SU-DHL-6 (cell line): ENCODE measurements around the gene MPO.

Experiments
- H2AFZ ChIP-seq: fragments of 200-600 bp; sonication (generic); 2 replicates; pipeline ENCODE4 v1.6.1; 2014; ENCODE audit warnings: low read depth, mild to moderate bottlenecking, moderate library complexity, mixed read lengths, antibody characterized with exemption, low read length; ENCODE audit not compliant: severe bottlenecking
- H3F3A ChIP-seq: fragments of 200-600 bp; shearing (Covaris generic); 2 replicates; pipeline ENCODE4 v1.6.0; 2016; ENCODE audit warnings: antibody characterized with exemption, mild to moderate bottlenecking; ENCODE audit not compliant: insufficient read depth
- H3K27ac ChIP-seq: fragments of 200-600 bp; sonication (generic); 2 replicates; pipeline ENCODE4 v1.5.1; 2016; ENCODE audit warnings: low read depth, mild to moderate bottlenecking, low read length, moderate library complexity, mixed read lengths
- H3K27me3 ChIP-seq: fragments of 200-600 bp; sonication (generic), shearing (Covaris generic); 2 replicates; pipeline ENCODE4 v1.6.0; 2014; ENCODE audit warnings: mild to moderate bottlenecking, low read length
- H3K36me3 ChIP-seq: fragments of 200-600 bp; sonication (generic); 2 replicates; pipeline ENCODE4 v1.6.1; 2014; ENCODE audit warnings: mild to moderate bottlenecking, low read length, mixed read lengths
- H3K4me2 ChIP-seq: fragments of 300-600, 200-600 bp; shearing (Covaris generic), sonication (generic); 2 replicates; pipeline ENCODE4 v1.6.0; 2014; ENCODE audit warnings: low read length, low read depth, mild to moderate bottlenecking; ENCODE audit not compliant: poor library complexity, severe bottlenecking
- H3K4me3 ChIP-seq: fragments of 200-600 bp; sonication (generic); 2 replicates; pipeline ENCODE4 v1.5.1; 2014; ENCODE audit warnings: antibody characterized with exemption, low read length, mild to moderate bottlenecking, mixed read lengths; ENCODE audit not compliant: insufficient read depth, poor library complexity, severe bottlenecking
- H3K79me2 ChIP-seq: fragments of 200-600 bp; sonication (generic); 2 replicates; pipeline ENCODE4 v1.6.1; 2014; ENCODE audit warnings: mild to moderate bottlenecking, low read length, moderate library complexity; ENCODE audit not compliant: insufficient read depth
- H3K9ac ChIP-seq: fragments of 200-600 bp; sonication (generic); 2 replicates; pipeline ENCODE4 v1.7.0; 2014; ENCODE audit warnings: mild to moderate bottlenecking, low read length
- H3K9me2 ChIP-seq: fragments of 200-600 bp; sonication (generic); replicated peaks from 2 replicates; pipeline ENCODE4 v1.6.1; 2014; ENCODE audit warnings: low read length; ENCODE audit not compliant: insufficient read depth
- H3K9me3 ChIP-seq: fragments of 200-600 bp; sonication (generic); 2 replicates; pipeline ENCODE4 v1.6.1; 2014; ENCODE audit warnings: low read length, mixed read lengths; ENCODE audit not compliant: insufficient read depth
- H4K20me1 ChIP-seq: fragments of 200-600 bp; sonication (generic); 2 replicates; pipeline ENCODE4 v1.6.1; 2014; ENCODE audit warnings: low read depth, mild to moderate bottlenecking, antibody characterized with exemption, low read length, moderate library complexity, mixed read lengths
- CTCF ChIP-seq: fragments of 200-600 bp; sonication (generic); IDR thresholded peaks from one replicate; pipeline ENCODE4 v1.5.1; 2017; ENCODE audit warnings: antibody characterized with exemption, mild to moderate bottlenecking, low read length, moderate library complexity; ENCODE audit not compliant: insufficient read depth, poor library complexity, severe bottlenecking
- EZH2phosphoT487 ChIP-seq: fragments of 200-600 bp; sonication (generic), shearing (Covaris generic); conservative IDR thresholded peaks from 2 replicates; pipeline ENCODE4 v1.6.1; 2018; ENCODE audit warnings: mild to moderate bottlenecking, antibody characterized with exemption, low read length, moderate library complexity, mixed read lengths

MPO gene

DNA sequence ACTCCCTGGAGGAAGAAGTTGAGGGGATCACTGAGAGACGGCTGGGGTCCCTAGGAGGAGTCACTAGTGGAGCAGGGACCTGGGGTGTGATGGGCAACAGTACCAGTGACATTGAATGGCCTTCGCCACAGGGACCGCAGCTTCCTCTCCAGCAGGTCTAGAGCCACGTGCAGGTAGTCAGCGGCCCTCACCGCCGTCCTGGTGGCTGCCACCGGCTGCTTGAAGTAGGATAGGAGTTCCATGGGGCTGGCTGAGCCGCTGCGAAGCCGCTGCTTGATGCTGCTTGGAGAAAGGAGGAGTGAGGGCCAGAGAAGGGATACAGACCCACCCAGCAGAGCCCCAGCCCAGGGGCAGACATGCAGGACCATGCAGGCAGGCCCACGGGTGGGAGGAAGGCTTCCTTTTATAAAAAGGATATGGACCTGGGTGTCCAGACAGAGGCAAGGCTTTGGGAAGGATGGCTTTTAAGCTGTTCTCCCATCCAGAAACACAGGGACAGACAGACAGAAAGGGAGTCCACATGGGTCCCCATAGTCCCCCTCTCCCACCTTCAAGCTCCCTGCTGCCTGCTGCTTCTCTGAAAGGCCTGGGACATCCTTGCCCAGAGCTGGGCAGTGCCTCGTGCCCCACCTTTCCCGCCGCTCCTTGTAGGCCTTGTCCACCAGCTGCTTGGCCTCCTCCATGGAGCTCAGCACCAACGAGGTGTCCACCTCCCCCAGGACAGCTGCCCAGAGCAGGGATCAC lies 827 bp downstream of the MPO start:
- no peaks in the 10 kb centered on the region for H3K9me2 ChIP-seq
- no peak overlapping the region for H3K4me3 ChIP-seq
- no peaks in the 10 kb centered on the region for H3K36me3 ChIP-seq
- no peak for TF ChIP-seq EZH2phosphoT487
- TF ChIP-seq CTCF = no peak
- H3K79me2 ChIP-seq = no peaks in the 10 kb centered on the region
- H3F3A ChIP-seq = no peaks in the 10 kb centered on the region
- no peaks in the 10 kb centered on the region for H4K20me1 ChIP-seq
- H3K9me3 ChIP-seq = no peaks in the 10 kb centered on the region
- no peak overlapping the region for H3K27ac ChIP-seq
- no peaks in the 10 kb centered on the region for H3K27me3 ChIP-seq
- no peak overlapping the region for H3K9ac ChIP-seq
- H3K4me2 ChIP-seq = no peak overlapping the region
- H2AFZ ChIP-seq = no peak overlapping the region

DNA sequence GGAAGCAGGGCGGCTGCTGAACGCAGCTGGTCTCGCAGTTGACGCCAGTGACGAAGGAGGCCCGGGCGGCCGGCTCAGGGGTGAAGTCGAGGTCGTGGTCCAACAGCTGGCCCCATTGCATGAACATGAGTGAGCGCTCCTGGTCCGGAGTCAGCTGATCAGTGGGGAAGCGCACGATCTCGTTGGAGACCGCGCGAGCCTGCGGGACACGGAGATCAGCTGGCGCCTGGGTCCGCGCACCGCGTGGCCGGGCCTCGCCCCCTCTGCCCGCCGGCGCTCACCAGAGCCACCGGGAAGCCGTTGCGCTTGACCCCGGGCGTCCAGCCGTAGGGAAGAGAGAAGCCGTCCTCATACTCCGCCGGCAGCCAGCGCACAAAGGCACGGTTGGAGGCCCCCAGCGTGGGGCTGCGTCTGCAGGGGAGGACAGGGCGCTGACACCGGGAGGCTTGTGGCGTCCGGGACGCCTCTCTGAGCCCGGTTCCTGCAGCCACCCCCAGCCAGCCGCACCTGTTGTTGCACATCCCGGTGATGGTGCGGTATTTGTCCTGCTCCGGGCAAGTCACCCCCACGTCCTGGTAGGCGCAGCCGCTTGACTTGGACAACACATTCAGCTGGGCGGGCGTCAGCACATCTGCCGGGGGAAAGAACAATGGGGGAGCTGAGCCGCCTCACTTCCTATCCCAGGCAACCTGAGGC lies 1.6 kb downstream of the MPO start:
- Histone ChIP-seq H3K4me2 (no peak overlapping the region), H3K9ac (no peak overlapping the region)

DNA sequence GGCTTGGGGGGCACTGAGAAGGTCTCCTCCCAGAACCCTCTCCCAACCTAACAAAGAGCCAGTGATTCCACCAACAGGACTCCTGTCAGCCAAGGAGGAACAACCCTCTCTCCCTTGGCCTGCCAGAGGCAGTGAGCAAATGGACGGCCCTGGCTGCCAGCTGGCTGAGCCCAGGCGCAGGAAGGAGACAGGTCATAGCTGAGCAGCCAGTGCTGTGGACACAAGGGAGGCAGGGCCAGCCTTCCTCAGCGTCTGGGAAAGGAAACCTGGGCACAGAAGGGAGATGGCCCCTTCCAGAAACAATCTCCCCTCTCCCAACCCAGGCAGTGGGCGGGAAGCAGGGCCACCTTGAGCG lies 2.1 kb downstream of the MPO start:
- Histone ChIP-seq H4K20me1 (no peaks in the 10 kb centered on the region), H3F3A (no peaks in the 10 kb centered on the region), H3K79me2 (no peaks in the 10 kb centered on the region), H3K36me3 (no peaks in the 10 kb centered on the region), H3K27ac (no peak overlapping the region), H3K4me3 (no peak overlapping the region), H3K9ac (no peak overlapping the region), H2AFZ (no peak overlapping the region), H3K4me2 (no peak overlapping the region), H3K27me3 (no peaks in the 10 kb centered on the region), H3K9me2 (no peaks in the 10 kb centered on the region), H3K9me3 (no peaks in the 10 kb centered on the region)
- no peak for TF ChIP-seq CTCF

More for the DNA sequence above, 1.6 kb downstream of the MPO start:
- Histone ChIP-seq H4K20me1 (no peaks in the 10 kb centered on the region), H2AFZ (no peak overlapping the region), H3K9me3 (no peaks in the 10 kb centered on the region), H3K27ac (no peak overlapping the region), H3K27me3 (no peaks in the 10 kb centered on the region), H3F3A (no peaks in the 10 kb centered on the region), H3K9me2 (no peaks in the 10 kb centered on the region), H3K4me3 (no peak overlapping the region), H3K36me3 (no peaks in the 10 kb centered on the region), H3K79me2 (no peaks in the 10 kb centered on the region)
- no peak for TF ChIP-seq EZH2phosphoT487
- no peak for TF ChIP-seq CTCF
